HG02588 (cell line): ENCODE data around the gene TMPRSS9.

ENCODE experiments used
- ATAC-seq: cut with Tn5 transposase; IDR thresholded peaks from one replicate; pipeline ENCODE4 v1.9.1; 2021; ENCODE audit warnings: mild to moderate bottlenecking, moderate library complexity; ENCODE audit not compliant: unreplicated experiment

TMPRSS9 gene

DNA sequence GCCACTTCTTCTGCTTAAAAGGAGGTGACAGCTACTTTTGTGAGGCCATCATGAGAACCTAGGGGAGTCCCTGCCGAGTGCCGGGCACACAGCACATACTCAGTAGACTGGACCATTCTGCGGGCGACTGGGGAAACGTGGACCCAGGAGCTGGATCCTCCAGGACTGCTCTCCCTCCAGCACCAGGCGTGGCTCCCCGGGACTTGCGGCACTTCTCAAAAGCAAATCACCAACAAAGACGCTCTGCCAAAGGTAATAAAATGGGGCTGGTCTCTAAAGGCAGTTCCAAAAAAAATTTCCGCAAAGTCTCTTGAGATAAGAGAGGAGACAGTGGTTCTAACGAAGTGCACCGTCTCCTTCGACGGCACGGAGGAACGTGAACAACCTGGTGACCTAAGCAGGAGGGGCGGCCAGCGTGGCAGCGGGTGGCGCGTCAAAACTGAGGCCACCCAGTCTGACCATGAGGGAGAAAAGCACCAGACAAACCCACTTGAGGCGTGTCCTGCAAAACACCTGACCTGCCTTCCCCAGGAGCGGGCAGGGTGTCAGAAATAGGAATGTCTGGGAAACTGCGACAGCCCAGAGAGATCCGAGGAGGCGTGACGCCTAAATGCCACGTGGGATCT is 1.4 kb upstream of the TMPRSS9 start:
- ATAC-seq, result no peak

DNA sequence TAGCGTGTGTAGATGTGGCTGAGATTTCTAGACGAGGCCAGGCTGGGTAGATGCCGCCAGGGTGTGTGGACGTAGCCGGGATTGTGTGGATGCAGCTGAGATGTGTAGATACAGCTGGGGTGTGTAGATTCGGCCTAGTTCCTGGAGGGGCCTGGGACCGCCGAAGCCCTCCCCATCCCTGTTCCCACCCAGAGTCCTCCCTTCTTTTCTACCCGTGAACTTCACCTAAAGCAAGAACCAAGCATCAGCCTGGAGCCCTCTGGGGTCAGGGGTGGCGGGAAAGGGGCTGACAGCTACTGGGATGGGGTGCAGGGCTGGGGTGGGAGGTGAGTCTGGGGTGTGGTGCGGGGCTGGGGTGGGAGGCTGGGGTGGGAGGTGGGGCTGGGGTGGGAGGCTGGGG is 768 bp downstream of the TMPRSS9 start:
- no peak for ATAC-seq

DNA sequence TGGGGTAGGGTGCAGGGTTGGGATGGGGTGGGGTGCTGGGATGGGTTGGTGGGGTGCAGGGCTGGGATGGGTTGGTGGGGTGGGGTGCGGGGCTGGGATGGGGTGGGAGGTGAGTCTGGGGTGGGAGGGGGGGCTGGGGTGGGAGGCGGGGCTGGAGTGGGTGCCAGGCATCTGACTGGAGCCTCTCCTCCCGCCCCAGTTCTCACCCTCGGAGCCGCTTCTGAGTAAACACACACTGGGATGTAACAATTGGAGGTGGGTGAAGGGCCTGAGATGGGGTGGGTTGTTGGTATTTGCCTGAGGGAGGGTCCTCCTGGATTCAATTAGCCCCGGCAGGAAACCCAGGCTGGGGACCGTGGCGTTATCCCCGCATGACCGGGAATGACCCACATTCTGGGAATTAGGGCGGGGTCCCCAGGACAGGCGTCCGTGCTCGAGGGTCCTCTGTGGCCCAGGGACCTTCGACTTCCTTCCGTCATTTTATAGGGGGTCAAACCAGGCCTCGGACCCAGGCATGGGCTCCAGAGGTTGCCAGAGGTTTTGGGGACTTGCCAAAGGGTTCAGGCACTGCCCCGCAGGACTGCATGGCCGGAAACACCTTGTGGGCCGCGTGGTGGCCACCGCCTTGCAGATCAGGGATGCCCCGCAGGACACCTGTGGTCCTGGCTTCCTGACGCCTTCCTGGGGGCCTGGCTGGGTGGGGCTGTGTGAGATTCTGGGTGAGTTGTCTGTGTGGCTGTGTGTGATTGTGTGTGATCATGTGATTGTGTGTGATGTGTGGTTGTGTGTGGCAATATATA is 1.4 kb downstream of the TMPRSS9 start:
- no peak for ATAC-seq

DNA sequence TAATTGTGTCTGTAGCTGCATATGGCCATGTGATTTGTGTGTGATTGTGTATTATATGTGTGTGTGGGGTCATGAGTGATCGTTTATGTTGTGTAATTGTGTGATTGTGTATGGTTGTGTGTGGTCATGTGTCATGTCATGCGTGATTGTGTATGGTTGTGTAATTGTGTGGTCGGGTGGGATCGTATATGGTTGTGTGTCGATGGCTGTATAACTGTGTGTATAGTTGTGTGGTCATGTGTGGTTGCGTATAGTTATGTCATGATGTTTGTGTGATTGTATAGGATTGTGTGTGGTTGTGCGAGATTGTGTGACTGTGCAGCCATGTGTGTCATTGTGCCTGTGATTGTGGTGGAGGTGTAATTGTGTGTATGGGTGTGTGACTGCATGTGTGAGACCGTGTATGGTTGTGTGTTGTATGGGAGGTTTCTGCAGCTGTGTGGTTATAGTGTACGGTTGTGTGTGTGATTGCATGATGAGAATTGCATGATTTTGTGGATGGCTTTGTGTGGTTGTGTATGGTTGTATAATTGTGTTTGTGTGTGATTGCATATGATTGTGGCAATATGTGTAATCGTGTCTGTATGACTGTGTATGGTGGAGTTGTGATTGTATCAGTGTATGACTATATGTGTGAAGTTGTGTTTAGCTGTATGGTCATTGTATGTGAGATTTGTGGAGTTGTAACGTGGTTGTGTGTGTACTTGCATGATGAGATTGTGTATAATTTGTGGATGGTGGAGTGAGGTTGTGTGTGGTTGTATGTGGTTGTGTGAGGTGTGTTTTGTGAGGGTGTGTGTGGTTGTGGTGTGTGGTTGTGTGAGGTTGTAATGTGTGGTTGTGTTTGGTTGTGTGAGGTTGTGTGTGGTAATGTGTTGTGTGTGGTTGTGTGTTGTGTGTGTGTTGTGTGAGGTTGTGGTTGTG is 2.2 kb downstream of the TMPRSS9 start:
- ATAC-seq, result no peak

DNA sequence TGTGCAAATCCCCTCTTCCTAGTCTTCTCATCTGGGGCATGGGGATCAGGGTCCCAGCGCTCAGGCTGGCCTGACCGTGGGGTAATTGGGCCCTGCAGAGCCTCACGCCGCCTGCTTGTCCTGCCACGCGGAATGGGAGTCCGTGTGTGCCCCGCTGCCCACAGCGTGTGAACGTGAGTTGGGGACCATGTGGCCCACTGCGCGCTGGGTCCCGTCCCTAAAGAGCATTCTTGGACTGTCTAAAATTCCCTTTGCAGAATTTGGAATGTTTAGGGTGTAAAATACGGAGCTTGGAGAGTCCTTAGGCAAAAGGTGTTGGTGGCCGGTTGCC is 2.9 kb downstream of the TMPRSS9 start:
- ATAC-seq, result no peak

DNA sequence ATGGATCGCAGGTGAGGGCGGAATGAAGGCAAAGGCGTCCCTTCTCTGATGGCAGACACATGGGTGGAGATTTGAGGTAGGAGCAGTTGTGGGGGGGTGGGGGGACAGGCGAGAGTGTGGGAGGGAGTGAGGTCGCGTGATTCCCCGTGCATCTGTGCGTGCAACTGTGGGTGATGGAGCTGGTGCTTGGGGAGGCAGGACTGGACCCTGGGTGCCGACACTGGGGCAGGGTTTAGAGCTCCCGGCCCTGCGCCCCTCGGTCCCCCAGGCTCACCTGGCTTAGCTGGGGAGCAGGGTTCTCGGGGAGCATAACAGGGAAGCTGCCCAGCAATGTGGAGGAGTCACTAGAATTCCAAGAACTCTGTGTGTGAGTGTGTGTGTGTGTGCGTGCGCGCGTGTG is 3.4 kb downstream of the TMPRSS9 start:
- ATAC-seq, result no peak

DNA sequence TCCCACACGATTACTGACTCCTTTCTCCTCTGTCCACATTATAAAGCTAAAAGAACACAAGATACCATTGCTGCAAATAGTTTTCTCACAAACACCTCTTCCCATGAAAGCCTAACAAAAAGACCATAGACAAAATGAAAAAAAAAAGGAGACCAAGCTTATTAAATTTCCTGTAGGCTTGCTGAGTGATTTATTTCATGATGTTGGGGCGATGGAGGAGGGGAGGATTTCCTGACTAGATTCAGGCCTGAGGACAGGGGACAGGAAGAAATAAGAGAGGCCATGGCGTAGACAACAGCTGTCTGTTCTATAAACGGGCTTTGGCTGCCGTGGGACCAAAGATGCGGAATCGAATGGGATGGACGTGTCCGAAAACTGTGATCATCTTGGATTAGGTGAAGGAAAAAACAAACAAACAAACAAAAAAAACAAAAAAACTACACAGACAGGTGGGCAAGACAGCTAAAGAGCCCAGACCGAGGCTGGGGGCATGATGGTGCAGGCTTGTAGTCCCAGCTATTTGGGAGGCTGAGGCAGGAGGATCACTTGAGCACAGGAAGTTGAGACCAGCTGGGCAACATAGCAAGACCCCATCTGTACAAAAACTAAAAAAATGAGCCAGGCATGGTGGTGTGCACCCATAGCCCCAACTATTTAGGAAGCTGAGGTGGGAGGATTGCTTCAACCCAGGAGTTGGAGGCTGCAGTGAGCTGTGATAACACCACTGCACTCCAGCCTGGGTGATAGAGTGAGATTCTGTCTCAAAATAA is 5.3 kb downstream of the TMPRSS9 start:
- no peak for ATAC-seq

DNA sequence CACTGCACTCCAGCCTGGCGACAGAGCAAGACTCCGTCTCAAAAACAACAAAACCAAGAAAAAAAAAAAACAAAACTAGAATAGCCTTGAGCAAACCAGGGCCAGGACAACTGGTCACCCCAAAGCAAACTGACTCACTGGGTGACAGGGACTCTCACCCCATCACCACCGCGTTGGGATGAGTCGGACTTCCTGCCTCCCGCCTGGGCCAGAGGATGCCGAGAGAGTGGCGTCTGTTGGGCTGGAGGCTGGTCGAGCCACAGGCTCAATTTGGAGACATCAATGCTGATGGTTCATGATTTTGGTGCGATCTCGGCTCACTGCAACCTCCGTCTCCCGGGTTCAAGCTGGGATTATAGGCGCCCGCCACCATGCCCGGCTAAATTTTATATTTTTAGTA is 11.6 kb downstream of the TMPRSS9 start:
- ATAC-seq, result no peak

DNA sequence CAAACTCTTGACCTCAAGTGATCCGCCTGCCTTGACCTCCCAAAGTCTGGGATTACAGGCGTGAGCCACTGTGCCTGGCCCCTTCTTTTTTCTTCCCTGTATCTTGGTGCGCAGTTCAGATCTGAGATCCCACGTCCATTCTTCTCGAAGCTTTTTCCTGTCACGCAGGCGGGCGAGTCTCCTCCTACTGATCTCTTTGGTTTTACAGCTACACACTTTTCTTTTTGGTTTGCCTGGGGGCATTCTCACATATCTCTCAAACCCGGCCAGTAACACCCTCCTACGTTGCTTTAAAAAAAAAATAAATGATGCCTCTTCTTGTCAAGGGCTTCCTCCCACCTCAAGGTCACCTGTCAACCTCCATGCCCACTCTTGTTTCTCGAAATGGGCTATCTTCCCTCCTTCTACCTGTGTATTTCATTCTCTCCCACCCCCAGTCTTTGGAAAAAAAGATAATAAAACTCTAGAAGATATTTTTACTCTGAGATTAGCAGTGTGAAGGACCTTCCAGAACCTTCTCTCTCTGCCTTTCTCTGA is 12.1 kb downstream of the TMPRSS9 start:
- no peak for ATAC-seq

DNA sequence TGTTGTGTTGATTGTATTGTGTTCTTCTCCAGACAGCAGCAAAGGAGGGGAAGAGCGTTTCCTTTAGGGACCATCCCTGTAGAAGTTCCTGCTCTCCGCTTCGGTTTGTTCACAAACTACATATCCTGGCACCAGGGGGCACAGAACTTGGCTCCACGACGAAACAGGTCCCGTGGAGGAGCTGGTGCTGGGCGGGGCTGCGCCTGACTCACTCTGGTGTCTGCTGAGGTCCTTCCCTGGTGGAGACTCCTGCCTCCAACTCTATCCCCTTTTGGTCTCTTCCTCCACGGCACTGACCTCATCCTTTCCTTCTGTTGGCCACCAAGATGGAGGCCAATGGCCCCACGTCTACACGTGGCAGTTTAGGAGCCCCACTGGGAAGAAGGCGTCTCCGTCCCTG is 14.7 kb downstream of the TMPRSS9 start:
- no peak for ATAC-seq

DNA sequence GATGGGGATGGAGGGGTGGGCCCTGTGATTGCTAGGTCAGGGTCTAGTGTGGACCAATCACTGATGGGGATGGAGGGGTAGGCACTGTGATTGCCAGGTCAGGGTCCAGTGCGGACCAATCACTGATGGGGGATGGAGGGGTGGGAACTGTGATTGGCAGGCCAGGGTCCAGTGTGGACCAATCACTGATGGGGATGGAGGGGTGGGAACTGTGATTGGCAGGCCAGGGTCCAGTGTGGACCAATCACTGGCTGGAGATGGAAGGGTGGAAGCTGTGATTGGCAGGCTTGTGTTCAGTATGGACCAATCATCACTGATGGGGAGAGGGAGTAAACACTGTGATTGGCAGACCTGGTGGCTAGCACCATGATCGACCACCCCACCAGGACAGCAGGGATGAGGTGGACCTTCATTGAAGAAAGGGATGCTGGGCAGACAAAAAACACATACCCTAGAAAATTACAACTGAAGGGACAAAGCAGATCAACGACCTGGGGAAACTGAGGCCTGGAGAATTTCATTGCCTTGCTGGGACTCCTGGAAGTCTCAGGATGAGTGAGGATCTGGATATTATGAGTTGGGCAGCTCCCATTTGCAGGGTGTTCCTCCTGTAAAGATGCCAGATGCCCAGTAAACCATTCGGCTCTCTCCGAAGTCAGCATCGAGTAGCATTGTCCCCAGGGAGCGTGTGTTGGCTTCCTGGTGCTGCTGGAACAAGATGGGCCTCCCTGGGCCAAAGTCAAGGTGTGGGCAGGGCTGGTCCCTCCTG is 15.5 kb downstream of the TMPRSS9 start:
- no peak for ATAC-seq

DNA sequence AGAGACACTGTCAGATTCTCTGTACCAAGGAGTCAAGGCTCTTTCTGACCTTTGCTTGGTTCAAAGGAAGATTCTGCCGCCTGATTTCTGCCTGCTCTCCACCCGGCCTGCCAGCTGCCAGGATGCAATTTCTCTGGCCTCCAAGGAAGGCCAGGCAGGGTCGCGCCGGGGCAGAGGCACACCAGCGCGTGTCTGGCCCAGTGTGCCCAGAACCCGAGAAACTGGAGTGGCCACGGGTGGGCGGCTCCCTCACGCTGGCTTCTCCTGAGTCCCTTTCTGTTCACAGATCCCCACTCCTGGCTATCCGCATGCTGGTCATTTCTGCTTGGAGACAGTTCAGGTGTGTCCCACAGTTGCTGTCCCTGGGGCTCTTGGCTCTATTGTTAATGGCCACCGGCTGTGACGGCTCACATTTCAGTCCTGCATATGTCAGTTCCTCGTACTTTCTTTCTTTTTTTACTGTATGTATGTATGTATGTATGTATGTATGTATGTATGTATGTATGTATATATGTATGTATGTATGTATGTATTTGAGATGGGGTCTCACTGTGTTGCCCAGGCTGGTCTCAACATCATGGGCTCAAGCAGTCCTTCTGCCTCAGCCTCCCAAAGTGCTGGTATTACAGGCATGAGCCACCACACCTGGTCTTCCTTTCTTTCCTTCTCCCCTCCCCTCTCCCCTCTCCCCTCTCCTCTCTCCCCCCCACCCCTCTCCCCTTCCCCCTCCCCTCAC is 16.9 kb downstream of the TMPRSS9 start:
- no peak for ATAC-seq

DNA sequence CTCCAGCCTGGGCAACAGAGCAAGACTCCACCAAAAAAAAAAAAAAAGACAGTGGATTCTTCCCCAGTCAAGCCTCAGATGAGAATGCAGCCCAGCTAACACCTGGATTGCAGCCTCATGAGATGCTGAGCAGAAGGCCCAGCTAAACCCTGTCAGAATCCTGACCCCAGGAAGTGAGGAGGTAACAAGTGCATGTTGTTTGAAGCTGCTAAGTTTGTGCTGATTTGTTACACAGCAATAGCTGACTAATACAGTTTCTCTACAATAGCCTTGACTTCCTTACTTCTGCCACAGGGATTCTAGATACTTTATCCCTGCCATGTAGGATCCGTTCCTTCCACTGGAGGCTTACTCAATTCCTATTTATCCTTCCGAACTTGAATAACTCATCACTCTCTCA is 20.5 kb downstream of the TMPRSS9 start:
- no peak for ATAC-seq

DNA sequence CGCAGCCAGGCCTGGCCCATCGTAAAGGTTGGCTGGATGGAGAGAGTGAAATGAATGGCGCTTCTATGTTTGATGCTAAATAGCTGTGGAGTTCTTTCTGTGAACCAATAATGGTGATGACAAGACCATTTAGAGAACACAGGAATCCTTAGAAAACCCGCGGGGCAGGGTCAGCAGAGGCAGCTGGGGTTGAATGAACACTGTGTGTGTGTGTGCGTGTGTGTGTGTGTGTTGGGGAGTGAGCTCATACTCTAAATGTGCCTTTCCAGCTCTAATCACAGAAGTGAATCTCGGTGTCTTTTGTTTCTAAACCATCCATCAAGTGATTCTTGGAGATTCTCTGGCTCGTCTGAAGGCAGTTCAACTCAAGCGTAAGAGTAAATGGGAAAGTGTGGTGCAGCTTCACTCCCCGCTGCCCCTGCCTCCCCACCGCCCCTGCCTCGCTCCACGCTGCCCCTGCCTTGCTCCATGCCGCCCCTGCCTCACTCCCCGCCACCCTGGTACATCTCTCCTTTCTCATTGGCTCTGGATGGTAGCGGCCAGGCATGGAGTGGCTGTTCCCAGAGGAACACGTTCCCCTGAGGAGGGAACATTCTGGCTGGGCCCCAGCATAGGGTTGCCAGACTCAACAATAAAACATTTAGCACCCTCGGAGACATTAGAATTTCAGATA is 21.2 kb downstream of the TMPRSS9 start:
- no peak for ATAC-seq

DNA sequence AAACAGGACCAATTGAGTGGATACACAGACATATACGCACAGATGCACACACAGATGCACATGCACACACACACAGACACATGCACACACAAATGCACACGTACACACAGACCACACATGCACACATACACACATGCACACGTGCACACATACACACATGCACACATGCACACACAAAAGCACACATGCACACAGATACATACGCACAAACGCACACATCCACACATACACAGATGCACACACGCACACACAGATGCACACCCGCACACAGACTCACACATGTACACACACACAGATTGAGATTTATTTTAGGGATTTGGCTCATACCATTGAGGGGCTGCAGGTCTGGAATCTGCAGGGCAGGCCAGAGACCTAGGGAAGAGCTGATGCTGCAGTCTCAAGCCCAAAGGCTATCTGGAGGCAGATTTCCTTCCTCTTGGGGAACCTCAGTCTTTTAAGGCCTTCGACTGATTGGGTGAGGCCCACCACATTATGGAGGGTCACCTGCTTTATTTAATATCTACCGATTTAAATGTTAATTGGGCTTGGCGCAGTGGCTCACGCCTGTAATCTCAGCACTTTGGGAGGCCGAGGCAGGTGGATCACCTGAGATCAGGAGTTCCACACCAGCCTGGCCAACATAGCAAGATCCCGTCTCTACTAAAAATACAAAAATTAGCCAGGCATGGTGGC is 22.6 kb downstream of the TMPRSS9 start:
- no peak for ATAC-seq

DNA sequence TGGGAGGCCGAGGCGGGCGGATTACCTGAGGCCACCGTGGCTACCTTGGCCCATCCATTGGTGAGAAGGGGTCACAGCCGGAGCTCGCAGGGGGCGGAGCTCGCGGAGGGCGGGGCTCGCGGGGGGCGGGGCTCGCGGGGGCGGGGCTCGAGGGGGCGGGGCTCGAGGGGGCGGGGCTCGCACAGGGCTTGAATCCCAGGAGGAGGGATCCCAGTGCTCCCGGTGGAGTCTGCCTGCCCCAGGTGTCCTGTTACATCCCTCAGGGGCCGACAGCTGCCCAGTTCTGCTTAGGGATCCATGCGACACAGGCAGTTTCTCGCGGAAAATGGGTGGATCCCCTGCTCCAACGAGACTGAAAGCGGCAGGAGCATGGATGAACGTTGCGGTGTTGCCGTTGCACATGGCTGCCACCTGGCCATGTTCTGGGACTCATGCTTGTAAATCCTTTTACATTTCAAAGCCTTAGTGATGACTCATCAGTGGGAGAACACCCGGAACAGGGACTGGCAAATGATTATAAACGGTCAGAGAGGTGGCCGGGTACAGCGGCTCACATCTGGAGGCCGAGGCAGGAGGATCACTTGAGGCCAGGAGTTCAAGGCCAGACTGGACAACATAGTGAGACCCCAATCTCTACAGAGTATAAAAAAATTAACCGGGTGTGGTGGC is 25.1 kb downstream of the TMPRSS9 start:
- ATAC-seq, result no peak

DNA sequence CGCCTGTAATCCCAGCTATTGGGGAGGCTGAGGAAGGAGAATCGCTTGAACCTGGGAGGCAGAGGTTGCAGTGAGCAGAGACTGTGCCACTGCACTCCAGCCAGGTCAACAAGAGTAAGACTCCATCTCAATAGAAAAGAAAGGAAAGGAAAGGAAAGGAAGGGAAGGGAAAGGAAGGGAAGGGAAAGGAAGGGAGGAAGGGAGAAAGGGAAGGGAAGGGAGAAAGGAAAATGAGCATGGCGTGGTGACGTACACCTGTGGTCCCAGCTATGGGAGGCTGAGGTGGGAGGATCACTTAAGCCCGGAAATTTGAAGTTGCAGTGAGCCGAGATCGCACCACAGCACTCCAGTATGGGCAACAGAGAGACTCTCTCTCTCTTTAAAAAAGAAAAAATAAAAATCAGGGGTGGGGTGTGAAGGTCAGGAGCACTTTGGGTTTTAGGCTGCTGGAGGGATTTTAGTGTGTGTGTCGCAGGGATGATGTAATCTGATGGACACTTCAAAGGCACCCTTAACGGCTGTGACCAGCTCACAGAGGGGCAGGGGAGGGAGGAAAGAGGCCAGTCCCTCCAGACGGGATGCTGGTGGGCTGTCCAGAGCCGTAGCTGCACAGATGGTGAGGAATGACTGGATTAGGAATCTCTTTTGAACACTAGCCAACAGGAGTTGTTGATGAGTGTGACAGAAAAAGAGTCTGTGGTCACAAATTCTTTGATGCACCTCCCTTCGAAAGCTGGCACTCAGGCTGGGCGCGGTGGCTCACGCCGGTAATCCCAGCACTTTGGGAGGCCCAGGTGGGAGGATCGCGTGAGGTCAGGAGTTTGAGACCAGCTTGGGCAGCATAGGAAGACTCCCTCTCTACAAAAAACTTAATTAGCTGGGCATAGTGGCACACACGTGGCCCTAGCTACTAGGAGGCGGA is 27.6 kb downstream of the TMPRSS9 start:
- ATAC-seq, result no peak
